NT2/D1 (cell line): Measurements from ENCODE around the gene UBAC1.
"Not testable (repeated sequence)": the region's sequence is repeated elsewhere in the genome, so short reads cannot be mapped to it uniquely, and the experiment has no call there.

Experiments used
- DNase-seq: peaks from one replicate; pipeline ENCODE4 v3.0.0-alpha.2; 2011; ENCODE audit warnings: low read depth, low spot score
- H3K27me3 ChIP-seq: 2 replicates; pipeline ENCODE4 v1.6.0; 2011; ENCODE audit warnings: mild to moderate bottlenecking; ENCODE audit not compliant: insufficient read length, insufficient read depth
- H3K36me3 ChIP-seq: 2 replicates; pipeline ENCODE4 v1.6.1; 2011; ENCODE audit warnings: mild to moderate bottlenecking, low read length, mixed read lengths; ENCODE audit not compliant: insufficient read depth, insufficient read length
- H3K4me1 ChIP-seq: 2 replicates; pipeline ENCODE4 v1.5.1; 2011; ENCODE audit not compliant: insufficient read depth, insufficient read length
- H3K4me3 ChIP-seq: 2 replicates; pipeline ENCODE4 v1.5.1; 2011; ENCODE audit warnings: low read depth; ENCODE audit not compliant: insufficient read length
- H3K9ac ChIP-seq: 2 replicates; pipeline ENCODE4 v1.6.0; 2011; ENCODE audit warnings: low read depth; ENCODE audit not compliant: insufficient read length
- H3K9me3 ChIP-seq: 2 replicates; pipeline ENCODE4 v1.5.1; 2011; ENCODE audit warnings: mild to moderate bottlenecking, low read length; ENCODE audit not compliant: insufficient read depth
- SUZ12 ChIP-seq: IDR thresholded peaks from 2 replicates; pipeline ENCODE4 v1.6.1; 2011; ENCODE audit not compliant: insufficient read length, insufficient read depth; ENCODE audit errors: extremely low read depth
- YY1 ChIP-seq: IDR thresholded peaks from 2 replicates; pipeline ENCODE4 v1.6.1; 2011; ENCODE audit not compliant: insufficient read length, insufficient read depth
- ZNF274 ChIP-seq: IDR thresholded peaks from 2 replicates; pipeline ENCODE4 v1.6.1; 2011; ENCODE audit warnings: mild to moderate bottlenecking, low read depth, low read length

Gene UBAC1

GRCh38 chr9:135959814-135960213, 1.4 kb downstream of the UBAC1 start:
- H3K4me1 ChIP-seq: peaks cover 5% of the 10 kb centered on the region
- no peaks in the 10 kb centered on the region for H3K9me3 ChIP-seq
- H3K4me3 ChIP-seq: peak overlapping the region; percentile 77
- TF ChIP-seq YY1 (no peak), SUZ12 (no peak), ZNF274 (no peak)
- peaks cover 34% of the 10 kb centered on the region for H3K36me3 ChIP-seq
- no peak for DNase-seq
- peak overlapping the region; percentile 44 for H3K9ac ChIP-seq
- H3K27me3 ChIP-seq: no peaks in the 10 kb centered on the region

GRCh38 chr9:135958485-135958884, 2.7 kb downstream of the UBAC1 start:
- H3K36me3 ChIP-seq: peaks cover 45% of the 10 kb centered on the region
- H3K9ac ChIP-seq: no peak overlapping the region
- TF ChIP-seq ZNF274: no peak
- no peak for TF ChIP-seq YY1
- TF ChIP-seq SUZ12: no peak

GRCh38 chr9:135957431-135957830, 3.7 kb downstream of the UBAC1 start:
- peaks cover 54% of the 10 kb centered on the region for H3K36me3 ChIP-seq
- no peak for TF ChIP-seq SUZ12
- TF ChIP-seq YY1: no peak
- TF ChIP-seq ZNF274: no peak
- H3K27me3 ChIP-seq: no peaks in the 10 kb centered on the region
- H3K4me1 ChIP-seq: peaks cover 8% of the 10 kb centered on the region
- no peak overlapping the region for H3K4me3 ChIP-seq
- H3K9me3 ChIP-seq: no peaks in the 10 kb centered on the region
- no peak for DNase-seq
- no peak overlapping the region for H3K9ac ChIP-seq

More at GRCh38 chr9:135958485-135958884, 2.7 kb downstream of the UBAC1 start:
- Histone ChIP-seq H3K4me1 (peaks cover 5% of the 10 kb centered on the region), H3K4me3 (no peak overlapping the region), H3K27me3 (no peaks in the 10 kb centered on the region), H3K9me3 (no peaks in the 10 kb centered on the region)
- DNase-seq: no peak

- Histone ChIP-seq H3K4me1 (peaks cover 12% of the 10 kb centered on the region), H3K9ac (no peak overlapping the region), H3K4me3 (no peak overlapping the region), H3K36me3 (peaks cover 59% of the 10 kb centered on the region), H3K27me3 (no peaks in the 10 kb centered on the region), H3K9me3 (no peaks in the 10 kb centered on the region)
- TF ChIP-seq ZNF274 (no peak), SUZ12 (no peak), YY1 (no peak)
- DNase-seq: no peak
Observed at GRCh38 chr9:135956802-135957174, 4.4 kb downstream of the UBAC1 start.

- Histone ChIP-seq H3K4me1 (peaks cover 12% of the 10 kb centered on the region), H3K9me3 (no peaks in the 10 kb centered on the region), H3K9ac (no peak overlapping the region), H3K4me3 (no peak overlapping the region), H3K27me3 (no peaks in the 10 kb centered on the region), H3K36me3 (peaks cover 59% of the 10 kb centered on the region)
- DNase-seq: no peak
- TF ChIP-seq YY1 (no peak), SUZ12 (no peak), ZNF274 (no peak)
Observed at GRCh38 chr9:135955934-135956801, 5.0 kb downstream of the UBAC1 start.

GRCh38 chr9:135952664-135953206, 8.4 kb downstream of the UBAC1 start:
- Histone ChIP-seq H3K4me1 (peaks cover 19% of the 10 kb centered on the region), H3K4me3 (no peak overlapping the region), H3K9ac (no peak overlapping the region), H3K27me3 (no peaks in the 10 kb centered on the region), H3K9me3 (no peaks in the 10 kb centered on the region), H3K36me3 (peaks cover 78% of the 10 kb centered on the region)
- no peak for DNase-seq
- no peak for TF ChIP-seq SUZ12
- no peak for TF ChIP-seq ZNF274
- no peak for TF ChIP-seq YY1

GRCh38 chr9:135951889-135952663, 9.1 kb downstream of the UBAC1 start:
- TF ChIP-seq YY1: no peak
- no peak for TF ChIP-seq SUZ12
- TF ChIP-seq ZNF274: no peak
- H3K36me3 ChIP-seq: peaks cover 81% of the 10 kb centered on the region

GRCh38 chr9:135951310-135951709, 9.9 kb downstream of the UBAC1 start:
- not testable (repeated sequence) for H3K9me3 ChIP-seq, DNase-seq, H3K27me3 ChIP-seq, H3K4me3 ChIP-seq, H3K9ac ChIP-seq
- Histone ChIP-seq H3K36me3 (peaks cover 81% of the 10 kb centered on the region), H3K4me1 (peaks cover 19% of the 10 kb centered on the region)

More at GRCh38 chr9:135951889-135952663, 9.1 kb downstream of the UBAC1 start:
- H3K9me3 ChIP-seq: no peaks in the 10 kb centered on the region
- H3K4me1 ChIP-seq: peaks cover 19% of the 10 kb centered on the region
- H3K4me3 ChIP-seq: no peak overlapping the region
- DNase-seq: no peak
- H3K9ac ChIP-seq: peak overlapping the region; percentile 6
- no peaks in the 10 kb centered on the region for H3K27me3 ChIP-seq

GRCh38 chr9:135950841-135951240, 10.3 kb downstream of the UBAC1 start:
- H3K4me1 ChIP-seq: peaks cover 19% of the 10 kb centered on the region
- H3K36me3 ChIP-seq: peaks cover 81% of the 10 kb centered on the region
- not testable (repeated sequence) for H3K9ac ChIP-seq, H3K9me3 ChIP-seq, DNase-seq, H3K4me3 ChIP-seq, H3K27me3 ChIP-seq
